HepG2 (cell line): ENCODE data around the gene SGCE. TPM values are rescaled to one million over a fixed set of nuclear protein-coding genes. Genes with fewer than 3 reads are reported as not detected.

Experiments used
- ATAC-seq: fragments of 200-7000 bp; cut with Tn5 transposase; 3 replicates; pipeline ENCODE4 v1.9.1; 2020; ENCODE audit warnings: mild to moderate bottlenecking, moderate library complexity
- BruUV-seq: library from RNA; stranded (reverse); fragments of 400-500 nt; replicated peaks from 2 replicates; lab custom pipeline; 2021; lab: Mats Ljungman, UMichigan
- CTCF ChIA-PET: fragments of 300-600 bp; formaldehyde crosslinking; extraction: SDS; loops from one replicate; lab custom pipeline; 2021; ENCODE audit warnings: low total read pairs, inconsistent platforms, low intra/inter-chr PET ratio; lab: Yijun Ruan, JAX
- POLR2A ChIA-PET: fragments of 350-600 bp; sonication (Branson Sonifier 250); formaldehyde crosslinking; loops from one replicate; lab custom pipeline; 2020; ENCODE audit warnings: antibody characterized with exemption, inconsistent platforms; lab: Yijun Ruan, JAX
- DNase-seq: peaks from one replicate; pipeline ENCODE4 v3.0.0-alpha.2; 2015; ENCODE audit warnings: low spot score
- FAIRE-seq: peaks from 3 replicates; lab custom pipeline; 2011; peaks lifted over from hg19 to GRCh38; lab: Jason Lieb, UNC
- H2AFZ ChIP-seq: one replicate; pipeline ENCODE4 v1.6.1; 2011; ENCODE audit warnings: low read length, inconsistent platforms
- H3K27ac ChIP-seq: fragments of 300-600 bp; 3 replicates; pipeline ENCODE4 v1.8.0; 2011; ENCODE audit warnings: mixed run types, mild to moderate bottlenecking, mixed read lengths, low read length, inconsistent platforms; ENCODE audit not compliant: insufficient read depth; ENCODE audit errors: extremely low read length
- H3K27me3 ChIP-seq, 2 experiments: fragments of 200-600 bp in 1 of 2; 2 replicates in 1 of 2; 3 replicates in 1 of 2; pipeline versions ENCODE4 v1.6.0 to v1.8.0; 2011; ENCODE audit warnings: low read length in 2 of 2, mild to moderate bottlenecking in 2 of 2, moderate library complexity in 2 of 2, inconsistent platforms in 1 of 2; ENCODE audit not compliant: insufficient read depth in 2 of 2, control insufficient read depth in 1 of 2
- H3K36me3 ChIP-seq, 2 experiments: fragments of 200-600 bp in 1 of 2; replicated peaks in 1 of 2; 2 replicates in 1 of 2; 3 replicates in 1 of 2; pipeline versions ENCODE4 v1.5.1 to v1.8.0; 2011; ENCODE audit warnings: low read length in 2 of 2, inconsistent platforms in 1 of 2; ENCODE audit not compliant: insufficient read depth in 2 of 2, control insufficient read depth in 1 of 2
- H3K4me1 ChIP-seq: 2 replicates; pipeline ENCODE4 v1.5.1; 2012; ENCODE audit warnings: low read length, inconsistent platforms; ENCODE audit not compliant: insufficient read depth
- H3K4me2 ChIP-seq: 2 replicates; pipeline ENCODE4 v1.6.0; 2011; ENCODE audit warnings: low read depth, low read length, inconsistent platforms
- H3K4me3 ChIP-seq, 3 experiments: fragments of 200-600 bp in 1 of 3; sonication (generic), shearing (Covaris generic) in 1 of 3; replicated peaks in 1 of 3; 2 replicates each; pipeline ENCODE4 v1.5.1; 2011 to 2016; ENCODE audit warnings: low read length in 3 of 3, inconsistent platforms in 2 of 3, low read depth in 2 of 3, mild to moderate bottlenecking in 2 of 3, control low read depth in 1 of 3, mixed read lengths in 1 of 3; ENCODE audit not compliant: insufficient read depth in 1 of 3
- H3K79me2 ChIP-seq: one replicate; pipeline ENCODE4 v1.6.1; 2011; ENCODE audit warnings: low read length, inconsistent platforms; ENCODE audit not compliant: insufficient read depth
- H3K9ac ChIP-seq: 2 replicates; pipeline ENCODE4 v1.6.0; 2011; ENCODE audit warnings: mild to moderate bottlenecking, low read depth, low read length, inconsistent platforms; ENCODE audit not compliant: insufficient read depth
- H3K9me3 ChIP-seq: 2 replicates; pipeline ENCODE4 v1.5.1; 2012; ENCODE audit warnings: mild to moderate bottlenecking, low read length
- H4K20me1 ChIP-seq: 2 replicates; pipeline ENCODE4 v1.6.0; 2011; ENCODE audit warnings: inconsistent platforms, mild to moderate bottlenecking, low read length, moderate library complexity; ENCODE audit not compliant: insufficient read depth
- ARNTL ChIP-seq: sonication (generic); formaldehyde crosslinking; IDR thresholded peaks from 2 replicates; pipeline ENCODE4 v1.4.0; 2020; ENCODE audit warnings: mild to moderate bottlenecking, missing genetic modification reagents
- ELF1 ChIP-seq: sonication (generic); formaldehyde crosslinking; IDR thresholded peaks from 2 replicates; pipeline ENCODE4 v1.4.0; 2020; ENCODE audit warnings: missing genetic modification reagents
- MBNL3 ChIP-seq: fragments of 250-450 bp; sonication (Bioruptor Pico); conservative IDR thresholded peaks from 2 replicates; pipeline ENCODE4 v1.8.0; 2022; ENCODE audit warnings: mild to moderate bottlenecking, inconsistent platforms
- MYNN ChIP-seq: sonication (generic); formaldehyde crosslinking; IDR thresholded peaks from 2 replicates; pipeline ENCODE4 v1.4.0; 2020; ENCODE audit warnings: mild to moderate bottlenecking, low read depth, missing genetic modification reagents
- TERF1 ChIP-seq: sonication (generic); formaldehyde crosslinking; IDR thresholded peaks from 2 replicates; pipeline ENCODE4 v1.8.0; 2022; ENCODE audit warnings: mild to moderate bottlenecking, missing genetic modification reagents, moderate library complexity
- TSC22D2 ChIP-seq: sonication (generic); formaldehyde crosslinking; IDR thresholded peaks from 2 replicates; pipeline ENCODE4 v1.5.1; 2020; ENCODE audit warnings: missing genetic modification reagents, mild to moderate bottlenecking, borderline replicate concordance
- ZFP36 ChIP-seq: fragments of 150-350 bp; IDR thresholded peaks from 2 replicates; pipeline ENCODE4 v1.6.1; 2018; ENCODE audit warnings: borderline replicate concordance, low read length, low read depth; ENCODE audit not compliant: partially characterized antibody
- ZNF280B ChIP-seq: sonication (generic); formaldehyde crosslinking; IDR thresholded peaks from 2 replicates; pipeline ENCODE4 v1.5.0; 2020; ENCODE audit warnings: missing genetic modification reagents, mild to moderate bottlenecking, borderline replicate concordance
- ZNF329 ChIP-seq: sonication (generic); formaldehyde crosslinking; IDR thresholded peaks from 2 replicates; pipeline ENCODE4 v1.9.0; 2021; ENCODE audit warnings: low read depth, mild to moderate bottlenecking, missing genetic modification reagents
- ZNF343 ChIP-seq: sonication (generic); formaldehyde crosslinking; IDR thresholded peaks from 2 replicates; pipeline ENCODE4 v1.4.0; 2020; ENCODE audit warnings: mild to moderate bottlenecking, missing genetic modification reagents
- ZNF770 ChIP-seq: sonication (generic); formaldehyde crosslinking; IDR thresholded peaks from 2 replicates; pipeline ENCODE4 v1.5.0; 2020; ENCODE audit warnings: mild to moderate bottlenecking, missing genetic modification reagents
- WGBS: methylation state at CpG from one replicate; pipeline ENCODE4 v1.1.6; 2017; ENCODE audit warnings: low lambda C conversion rate; 5-methylcytosine and 5-hydroxymethylcytosine counted together
- in situ Hi-C: cut with HindIII; loops from 2 replicates; pipeline ENCODE4 v1.10.0; 2017; ENCODE audit warnings: low pct_unique_long_range_greater_than_20kb; ENCODE audit not compliant: extremely low pct_ligation_motif_present
- intact Hi-C: fragments of 100-400 bp; cut with micrococcal nuclease; formaldehyde crosslinking; loops from one replicate; pipeline ENCODE4 v1.10.0; 2022; ENCODE audit not compliant: unreplicated experiment
- polyA plus RNA-seq, 8 experiments: library from polyadenylated mRNA; depleted of rRNA in 3 of 8; stranded (reverse) in 7 of 8; unstranded in 1 of 8; fragments of >200 nt; fragmentation: Illumina TruSeq in 4 of 8; extraction: Trizol in 4 of 8; gene quantifications; 2 replicates each; pipeline versions ENCODE4 v1.2.1 to v1.2.3, GENCODE V29; 2011 to 2016; ENCODE audit warnings: low read depth in 4 of 8, missing spikeins in 1 of 8, mixed read lengths in 1 of 8; ENCODE audit not compliant: insufficient read depth in 1 of 8
- total RNA-seq, 5 experiments: library from RNA; depleted of rRNA; stranded (reverse); fragments of >200 nt; fragmentation: Illumina TruSeq; extraction: Trizol; gene quantifications; 2 replicates each; pipeline ENCODE4 v1.2.3, GENCODE V29; 2016; ENCODE audit warnings: low read depth in 1 of 5
- TF ChIP-seq, protein P1 (sequence below): sonication (generic); formaldehyde crosslinking; IDR thresholded peaks from 2 replicates; pipeline ENCODE4 v1.8.0; 2022; ENCODE audit warnings: missing genetic modification reagents, mild to moderate bottlenecking, inconsistent platforms, borderline replicate concordance
- TF ChIP-seq, protein P2 (sequence below): sonication (generic); formaldehyde crosslinking; IDR thresholded peaks from 2 replicates; pipeline ENCODE4 v1.9.0; 2021; ENCODE audit warnings: missing genetic modification reagents, borderline replicate concordance

Gene SGCE
- total and polyA plus RNA-seq, 2 of the 13 experiments (the other 11 are each of a cell fraction or from before 2014, with no cell fraction given), result 52.3 to 71.1 TPM

GRCh38 chr7:94547126-94547525 is 108.8 kb downstream of the SGCE start:
- no peaks in the 10 kb centered on the region for H3K27me3 ChIP-seq
- H3K4me2 ChIP-seq, result no peak overlapping the region
- no peaks in the 10 kb centered on the region for H3K4me1 ChIP-seq
- intact Hi-C loops (no loop called here), in situ Hi-C loops (no loop called here)
- H2AFZ ChIP-seq, result no peak overlapping the region
- CTCF ChIA-PET, result no interaction called here
- H3K79me2 ChIP-seq, result no peaks in the 10 kb centered on the region
- ATAC-seq (no peak), DNase-seq (no peak), FAIRE-seq (no peak)
- no TSS peak for BruUV-seq
- POLR2A ChIA-PET, result no interaction called here
- no peak overlapping the region for H3K27ac ChIP-seq
- H4K20me1 ChIP-seq, result no peaks in the 10 kb centered on the region
- H3K9ac ChIP-seq, result no peak overlapping the region
- TF ChIP-seq ZNF329 (CRISPR knock-in tag) (no peak), TERF1 (no peak), ZNF343 (CRISPR knock-in tag) (no peak), ZNF770 (CRISPR knock-in tag) (no peak), TSC22D2 (CRISPR knock-in tag) (no peak), ARNTL (CRISPR knock-in tag) (no peak), ZFP36 (no peak), MYNN (CRISPR knock-in tag) (no peak), ELF1 (CRISPR knock-in tag) (no peak), ZNF280B (CRISPR knock-in tag) (no peak), MBNL3 (CRISPR knock-in tag) (no peak)
- TF ChIP-seq, protein P1, sequence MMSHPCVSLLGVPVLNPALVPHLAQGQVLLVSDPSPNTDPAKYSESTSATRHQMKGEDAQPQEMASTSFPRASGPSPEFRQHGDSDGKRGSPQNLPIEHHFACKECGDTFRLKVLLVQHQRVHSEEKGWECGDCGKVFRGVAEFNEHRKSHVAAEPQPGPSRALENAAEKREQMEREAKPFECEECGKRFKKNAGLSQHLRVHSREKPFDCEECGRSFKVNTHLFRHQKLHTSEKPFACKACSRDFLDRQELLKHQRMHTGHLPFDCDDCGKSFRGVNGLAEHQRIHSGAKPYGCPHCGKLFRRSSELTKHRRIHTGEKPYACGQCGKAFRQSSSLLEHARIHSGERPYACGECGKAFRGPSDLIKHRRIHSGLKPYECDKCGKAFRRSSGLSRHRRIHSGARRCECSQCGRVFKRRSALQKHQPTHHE, result no peak
- TF ChIP-seq, protein P2, sequence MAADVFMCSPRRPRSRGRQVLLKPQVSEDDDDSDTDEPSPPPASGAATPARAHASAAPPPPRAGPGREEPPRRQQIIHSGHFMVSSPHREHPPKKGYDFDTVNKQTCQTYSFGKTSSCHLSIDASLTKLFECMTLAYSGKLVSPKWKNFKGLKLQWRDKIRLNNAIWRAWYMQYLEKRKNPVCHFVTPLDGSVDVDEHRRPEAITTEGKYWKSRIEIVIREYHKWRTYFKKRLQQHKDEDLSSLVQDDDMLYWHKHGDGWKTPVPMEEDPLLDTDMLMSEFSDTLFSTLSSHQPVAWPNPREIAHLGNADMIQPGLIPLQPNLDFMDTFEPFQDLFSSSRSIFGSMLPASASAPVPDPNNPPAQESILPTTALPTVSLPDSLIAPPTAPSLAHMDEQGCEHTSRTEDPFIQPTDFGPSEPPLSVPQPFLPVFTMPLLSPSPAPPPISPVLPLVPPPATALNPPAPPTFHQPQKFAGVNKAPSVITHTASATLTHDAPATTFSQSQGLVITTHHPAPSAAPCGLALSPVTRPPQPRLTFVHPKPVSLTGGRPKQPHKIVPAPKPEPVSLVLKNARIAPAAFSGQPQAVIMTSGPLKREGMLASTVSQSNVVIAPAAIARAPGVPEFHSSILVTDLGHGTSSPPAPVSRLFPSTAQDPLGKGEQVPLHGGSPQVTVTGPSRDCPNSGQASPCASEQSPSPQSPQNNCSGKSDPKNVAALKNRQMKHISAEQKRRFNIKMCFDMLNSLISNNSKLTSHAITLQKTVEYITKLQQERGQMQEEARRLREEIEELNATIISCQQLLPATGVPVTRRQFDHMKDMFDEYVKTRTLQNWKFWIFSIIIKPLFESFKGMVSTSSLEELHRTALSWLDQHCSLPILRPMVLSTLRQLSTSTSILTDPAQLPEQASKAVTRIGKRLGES, result no peak
- no peak overlapping the region for H3K4me3 ChIP-seq
- H3K9me3 ChIP-seq, result no peaks in the 10 kb centered on the region
- 88% methylated on average over 1 of the region's 1 CpG for WGBS
- H3K36me3 ChIP-seq, result peaks cover 1 to 3% of the 10 kb centered on the region in 2 experiments; a peak in 1 of 5 replicates
